Measurements from ENCODE around the gene DBNDD1.
"Not testable (repeated sequence)": the region's sequence is repeated elsewhere in the genome, so short reads cannot be mapped to it uniquely, and the experiment has no call there.

The DBNDD1 gene

GRCh38 chr16:89987169-89987568 lies 32.1 kb downstream of the DBNDD1 start:
- DNase-seq (ENCODE audit: low spot score), result no peak

GRCh38 chr16:89986600-89986999 lies 32.7 kb downstream of the DBNDD1 start:
- DNase-seq (ENCODE audit: low spot score), result no peak

GRCh38 chr16:89985219-89985618 lies 34.0 kb downstream of the DBNDD1 start:
- no peak for DNase-seq (ENCODE audit: low spot score)

- no peak for DNase-seq (ENCODE audit: low spot score)
Measured at GRCh38 chr16:89984216-89984615, 35.0 kb downstream of the DBNDD1 start.

- no peak for DNase-seq (ENCODE audit: low spot score)
Measured at GRCh38 chr16:89983536-89983935, 35.7 kb downstream of the DBNDD1 start.

GRCh38 chr16:89982318-89982717 lies 36.9 kb downstream of the DBNDD1 start:
- no peak for DNase-seq (ENCODE audit: low spot score)

GRCh38 chr16:89981414-89981813 lies 37.8 kb downstream of the DBNDD1 start:
- no peak for DNase-seq (ENCODE audit: low spot score)

GRCh38 chr16:89974870-89975269 lies 44.4 kb downstream of the DBNDD1 start:
- no peak for DNase-seq (ENCODE audit: low spot score)

- DNase-seq (ENCODE audit: low spot score), result no peak
Measured at GRCh38 chr16:89973654-89974335, 45.5 kb downstream of the DBNDD1 start.

- DNase-seq (ENCODE audit: low spot score), result no peak
Measured at GRCh38 chr16:89973235-89973634, 46.0 kb downstream of the DBNDD1 start.

GRCh38 chr16:89972244-89973234 lies 46.7 kb downstream of the DBNDD1 start:
- peak; percentile 98 for DNase-seq (ENCODE audit: low spot score)

- no peak for DNase-seq (ENCODE audit: low spot score)
Measured at GRCh38 chr16:89971495-89972243, 47.6 kb downstream of the DBNDD1 start.

GRCh38 chr16:89969741-89970410 lies 49.4 kb downstream of the DBNDD1 start:
- DNase-seq (ENCODE audit: low spot score), result no peak

GRCh38 chr16:89968074-89968473 lies 51.2 kb downstream of the DBNDD1 start:
- not testable (repeated sequence) for DNase-seq (ENCODE audit: low spot score)

- DNase-seq (ENCODE audit: low spot score), result not testable (repeated sequence)
Measured at GRCh38 chr16:89967436-89967835, 51.8 kb downstream of the DBNDD1 start.

GRCh38 chr16:89966756-89967155 lies 52.5 kb downstream of the DBNDD1 start:
- DNase-seq (ENCODE audit: low spot score), result no peak

GRCh38 chr16:89965447-89966225 lies 53.6 kb downstream of the DBNDD1 start:
- no peak for DNase-seq (ENCODE audit: low spot score)

- no peak for DNase-seq (ENCODE audit: low spot score)
Measured at GRCh38 chr16:89964201-89964600, 55.1 kb downstream of the DBNDD1 start.

GRCh38 chr16:89962754-89963498 lies 56.3 kb downstream of the DBNDD1 start:
- DNase-seq (ENCODE audit: low spot score), result no peak

- no peak for DNase-seq (ENCODE audit: low spot score)
Measured at GRCh38 chr16:89961920-89962319, 57.3 kb downstream of the DBNDD1 start.

All from hematopoietic multipotent progenitor cell treated with erythropoietin and hydrocortisone succinate and interleukin-3 and kit ligand, for 17 days (in vitro differentiated cells).